NCI-H1048 (cell line): ENCODE data around the gene SLC2A13.
"Not testable (repeated sequence)": the region's sequence is repeated elsewhere in the genome, so short reads cannot be mapped to it uniquely, and the experiment has no call there.

Source experiments
- DNase-seq: peaks from one replicate; lab custom pipeline; 2025; lab: John Stamatoyannopoulos, UW

Gene SLC2A13

DNA sequence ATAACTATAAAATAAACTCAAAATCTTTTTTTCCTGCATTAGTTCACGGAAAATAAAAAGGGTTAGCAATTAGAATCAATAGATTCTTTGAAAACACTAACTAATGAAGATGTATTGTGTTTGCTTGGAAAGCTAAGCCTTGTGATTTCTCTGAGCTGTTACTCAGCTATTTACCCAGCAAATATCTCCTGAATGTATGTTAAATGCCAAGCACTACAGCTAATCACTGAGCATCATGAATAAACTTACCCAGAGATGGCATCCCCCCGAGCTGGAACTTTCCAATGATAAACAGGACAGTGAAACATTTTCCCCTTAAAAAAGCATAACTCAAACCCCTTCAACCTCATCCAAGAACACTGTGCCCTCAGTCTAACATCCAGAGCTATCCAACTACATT, 71.2 kb downstream of the SLC2A13 start:
- DNase-seq, result no peak

DNA sequence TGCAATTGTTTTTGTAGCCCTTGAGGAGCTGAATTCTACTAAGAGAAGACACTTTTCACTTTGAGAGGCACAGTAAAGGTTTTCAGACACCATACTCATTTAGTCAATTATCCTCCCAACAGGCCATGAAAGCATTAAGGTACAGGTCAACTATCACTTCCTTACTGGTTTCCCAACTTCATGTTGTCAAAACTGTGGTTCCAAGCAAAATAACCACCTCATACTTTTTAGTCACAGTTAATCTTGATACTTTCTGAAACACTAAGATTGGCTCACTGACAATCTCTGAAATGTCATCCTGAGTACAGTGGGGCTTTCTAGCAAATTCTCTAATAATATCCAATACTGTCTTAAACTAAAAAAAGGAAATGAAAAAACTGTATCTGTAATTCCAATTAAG, 71.7 kb downstream of the SLC2A13 start:
- no peak for DNase-seq

- no peak for DNase-seq
These were observed 72.6 kb downstream of the SLC2A13 start for GRCh38 chr12:40033242-40033630.

DNA sequence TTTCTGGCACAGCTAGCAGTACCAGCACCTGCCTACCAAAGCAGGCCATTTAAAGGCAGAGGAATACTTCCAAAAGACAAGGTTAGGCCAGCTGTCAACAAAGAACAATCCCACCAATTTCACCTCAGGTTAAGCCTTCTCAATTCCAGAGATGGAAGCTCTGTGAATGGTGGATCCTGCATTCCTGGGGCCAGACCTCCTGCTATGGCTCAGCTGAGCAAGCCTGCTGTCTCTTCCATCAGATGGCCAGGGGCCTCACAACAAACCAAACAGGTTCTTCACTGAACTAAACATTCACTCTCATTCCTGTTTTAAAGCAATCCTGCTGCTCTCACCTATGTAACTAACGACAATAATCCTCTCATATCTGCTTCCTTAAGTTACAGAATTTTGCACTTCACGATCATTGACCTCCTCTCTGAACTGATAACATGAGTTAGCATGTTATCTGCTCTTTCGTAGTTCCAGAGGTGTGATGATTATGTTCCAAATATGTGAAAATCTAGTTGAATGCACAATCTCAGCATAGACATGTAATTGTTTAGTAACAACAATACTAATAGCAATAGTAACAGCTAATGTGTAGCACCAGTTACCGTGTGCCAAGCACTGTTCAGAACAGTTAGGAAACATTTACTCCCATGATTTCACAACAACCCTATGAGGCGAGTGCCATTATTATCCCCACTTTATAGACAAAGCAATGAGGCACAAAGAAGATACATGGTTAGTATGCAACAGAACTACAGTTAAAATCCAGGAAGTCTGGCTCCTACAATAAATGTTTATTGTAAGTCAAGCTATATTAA, 73.2 kb downstream of the SLC2A13 start:
- DNase-seq, result no peak

DNA sequence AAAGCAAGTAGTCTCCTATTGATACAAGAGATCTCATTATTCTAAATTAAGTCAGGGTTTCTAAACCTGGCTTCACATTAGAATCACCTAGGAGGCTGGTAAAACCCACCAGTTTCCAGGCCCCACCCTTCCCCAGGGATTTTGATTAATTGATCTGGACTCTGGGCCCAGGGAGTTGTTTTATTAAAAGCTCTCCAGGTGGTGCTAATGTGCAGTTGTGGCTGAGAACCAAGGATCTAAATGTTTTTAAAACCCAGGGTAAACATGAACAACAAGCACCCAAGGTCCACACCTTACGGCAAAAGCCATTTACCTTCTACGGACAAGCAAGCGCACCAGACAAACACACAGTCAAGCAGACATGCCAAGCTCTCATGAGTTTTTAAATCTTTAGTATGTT, 73.9 kb downstream of the SLC2A13 start:
- DNase-seq, result no peak

- not testable (repeated sequence) for DNase-seq
These were observed 74.9 kb downstream of the SLC2A13 start for GRCh38 chr12:40030970-40031369.

DNA sequence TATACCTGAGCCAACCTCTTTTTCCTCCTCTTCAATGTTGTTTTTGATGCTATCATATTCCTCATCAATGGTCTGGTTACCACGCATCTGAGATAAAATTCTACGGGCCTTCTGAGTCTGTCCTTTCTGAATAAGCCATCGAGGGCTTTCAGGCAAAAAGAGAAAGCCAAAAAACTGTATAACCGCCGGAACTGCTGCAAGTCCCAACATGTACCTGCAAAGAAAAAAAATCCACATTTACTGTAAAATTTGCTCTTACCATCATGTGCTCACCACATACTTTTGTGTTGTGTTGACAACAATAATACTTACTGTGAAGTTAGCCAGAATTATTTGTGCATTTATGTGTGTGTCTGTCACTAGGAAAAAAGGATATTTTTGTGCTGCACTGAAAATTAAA, 77.6 kb downstream of the SLC2A13 start:
- no peak for DNase-seq

DNA sequence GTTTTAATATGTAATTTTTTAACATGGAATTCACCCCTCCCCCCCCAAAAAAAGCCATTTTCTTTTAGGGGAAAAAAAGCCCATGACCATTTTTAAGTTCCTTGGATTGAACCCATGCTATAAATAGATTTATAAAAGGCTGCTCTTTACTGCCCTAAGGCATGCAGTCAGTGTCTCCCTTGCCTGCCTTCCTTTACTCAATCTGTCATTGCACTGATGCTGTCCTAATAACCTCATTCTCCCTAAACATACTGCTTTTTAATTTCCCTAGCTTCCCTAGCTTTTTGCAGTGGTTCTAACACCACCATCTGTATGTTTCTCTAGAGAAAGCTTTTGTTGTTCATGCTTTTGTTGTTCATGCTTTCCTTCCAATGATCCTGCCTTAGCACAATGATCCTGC, 83.0 kb downstream of the SLC2A13 start:
- no peak for DNase-seq

- no peak for DNase-seq
These were observed 85.6 kb downstream of the SLC2A13 start for GRCh38 chr12:40020261-40020691.

DNA sequence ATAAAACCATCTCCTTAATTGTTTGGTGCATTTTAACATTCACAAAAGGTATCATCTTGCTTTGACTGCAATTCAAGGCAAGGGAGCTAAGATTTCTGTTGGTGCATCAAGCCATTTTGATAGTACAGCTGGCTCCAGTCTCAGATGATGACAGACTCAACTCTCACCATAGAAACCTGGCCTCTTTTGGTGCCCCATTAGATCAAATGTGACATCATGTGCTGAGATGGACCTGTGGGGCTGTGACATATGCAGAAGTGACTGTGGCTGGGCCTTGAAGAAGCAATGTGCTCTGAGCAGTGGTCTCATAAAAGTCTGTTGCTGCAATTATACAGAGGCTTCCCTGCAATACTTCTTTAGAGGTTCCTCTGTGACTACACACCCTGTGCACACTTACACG, 88.4 kb downstream of the SLC2A13 start:
- no peak for DNase-seq

GRCh38 chr12:40016980-40017379, 88.9 kb downstream of the SLC2A13 start:
- DNase-seq, result no peak

- DNase-seq, result no peak
These were observed 90.0 kb downstream of the SLC2A13 start for GRCh38 chr12:40015881-40016280.

GRCh38 chr12:40015345-40015744, 90.5 kb downstream of the SLC2A13 start:
- DNase-seq, result no peak

DNA sequence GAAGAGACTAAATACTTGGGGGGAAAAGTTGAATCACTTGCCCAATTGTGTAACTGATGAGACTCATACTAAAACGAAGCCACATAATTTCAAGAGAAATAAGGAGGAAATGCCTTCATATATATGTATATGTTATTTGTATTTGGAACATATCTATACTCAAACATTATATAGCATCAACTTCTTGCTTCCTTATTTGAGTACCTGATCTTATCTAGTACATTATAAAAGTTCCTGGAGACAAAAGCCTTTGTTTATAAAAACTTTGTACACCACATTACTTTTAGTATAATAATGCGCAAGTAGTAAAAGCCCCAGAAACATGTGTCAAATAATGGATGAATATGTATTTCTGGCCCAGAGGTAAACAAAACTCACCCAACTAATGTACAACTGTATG, 92.0 kb downstream of the SLC2A13 start:
- DNase-seq, result no peak

GRCh38 chr12:40013292-40013691, 92.6 kb downstream of the SLC2A13 start:
- no peak for DNase-seq

DNA sequence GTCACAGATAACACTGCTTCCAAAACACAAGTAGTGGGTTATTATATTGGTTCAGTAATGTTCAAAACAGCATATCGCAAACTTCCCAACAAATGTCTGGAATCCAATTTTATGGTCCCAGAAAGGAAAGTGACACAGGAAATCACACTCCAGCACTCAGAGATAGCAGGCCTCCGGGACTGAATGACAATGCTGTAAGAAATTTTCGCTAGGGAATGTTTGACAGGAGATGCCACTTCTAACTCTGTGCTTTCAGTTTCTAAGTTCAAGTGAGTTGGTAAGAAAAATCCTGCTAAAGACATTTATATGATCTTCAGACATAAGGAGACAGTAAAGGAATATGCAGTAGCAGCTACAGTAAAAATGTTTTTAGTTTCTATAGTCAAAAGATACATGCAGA, 93.2 kb downstream of the SLC2A13 start:
- DNase-seq, result no peak

- no peak for DNase-seq
These were observed 94.1 kb downstream of the SLC2A13 start for GRCh38 chr12:40011775-40012129.

- DNase-seq, result no peak
These were observed 94.7 kb downstream of the SLC2A13 start for GRCh38 chr12:40010899-40011774.

DNA sequence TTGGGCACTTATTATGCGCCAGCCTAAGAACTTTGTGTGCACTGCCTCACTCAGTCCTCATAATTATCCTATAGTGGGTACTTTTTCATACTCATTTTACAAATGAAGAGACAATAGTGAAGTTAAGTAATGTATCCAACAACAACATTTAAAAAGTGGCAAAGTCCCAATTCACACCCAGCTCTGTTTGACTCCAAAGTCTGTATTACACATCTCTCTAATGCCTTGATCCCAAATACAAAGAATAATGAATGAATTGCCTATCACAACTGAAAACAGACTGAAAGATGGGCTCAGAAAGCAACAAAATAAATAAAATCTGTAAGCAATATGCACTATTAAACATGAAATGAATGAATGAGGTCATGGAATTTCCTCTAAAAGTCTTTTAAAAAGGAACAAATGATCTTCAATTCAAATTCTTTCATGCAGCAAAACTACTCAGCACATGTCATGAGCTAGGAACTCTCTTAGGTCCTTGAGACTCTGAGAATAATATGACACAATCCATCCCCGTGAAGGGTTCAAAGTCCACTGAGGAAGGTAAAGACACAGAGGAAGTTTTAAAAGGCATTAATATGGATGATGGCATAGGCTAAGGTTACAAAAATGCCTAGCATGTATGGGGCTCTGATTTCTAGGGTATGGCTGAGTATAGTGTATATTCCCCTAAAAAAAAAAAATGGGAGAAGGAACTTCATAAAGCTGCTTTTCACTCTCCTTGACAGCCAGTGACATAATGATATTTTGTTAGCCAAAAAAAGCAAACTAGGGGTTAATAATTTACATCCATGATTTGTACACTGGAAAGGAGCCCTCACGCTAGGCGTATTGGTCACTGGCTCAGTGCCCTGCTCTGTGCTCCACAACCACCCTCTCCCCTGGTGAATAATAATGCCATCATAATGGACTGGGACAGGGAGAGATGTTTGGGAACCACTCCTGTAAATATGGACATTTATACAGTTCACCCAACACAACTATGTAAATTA, 103.4 kb downstream of the SLC2A13 start:
- no peak for DNase-seq

GRCh38 chr12:40001406-40001805, 104.5 kb downstream of the SLC2A13 start:
- DNase-seq, result no peak

DNA sequence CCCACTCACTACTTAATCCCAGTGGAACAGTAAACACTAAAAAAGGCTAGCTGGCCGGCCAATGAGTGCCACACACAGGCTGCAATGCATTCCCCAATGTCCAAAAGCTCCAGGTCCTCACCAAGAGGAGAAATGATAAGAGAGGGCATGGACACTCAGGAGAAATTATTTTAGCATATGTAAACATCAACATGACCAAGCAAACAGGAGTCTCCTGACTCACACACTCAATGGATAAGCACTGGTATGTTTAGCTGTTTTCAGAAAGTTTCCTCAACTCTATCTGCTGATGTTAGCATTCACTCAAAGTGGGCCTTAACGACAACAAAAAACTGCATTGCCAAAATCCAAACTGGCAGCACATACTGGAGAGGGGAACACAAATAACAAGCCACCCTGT, 105.0 kb downstream of the SLC2A13 start:
- no peak for DNase-seq

- no peak for DNase-seq
These were observed 112.6 kb downstream of the SLC2A13 start for GRCh38 chr12:39993268-39993667.
